Neural cell (in vitro differentiated cells): ENCODE measurements around the gene ENDOV.

ENCODE experiments used
- CTCF ChIP-seq: fragments of 450-650 bp; IDR thresholded peaks from 2 replicates; pipeline ENCODE4 v1.5.1; 2014; ENCODE audit warnings: antibody characterized with exemption, mild to moderate bottlenecking, moderate library complexity; ENCODE audit not compliant: poor library complexity, severe bottlenecking
- EP300 ChIP-seq: fragments of 450-650 bp; conservative IDR thresholded peaks from 2 replicates; pipeline ENCODE4 v1.6.1; 2014; ENCODE audit warnings: antibody characterized with exemption, mild to moderate bottlenecking, moderate library complexity; ENCODE audit not compliant: poor library complexity, severe bottlenecking
- RAD21 ChIP-seq: fragments of 450-650 bp; conservative IDR thresholded peaks from 2 replicates; pipeline ENCODE4 v1.6.1; 2014; ENCODE audit warnings: antibody characterized with exemption, mild to moderate bottlenecking, moderate library complexity
- TAF1 ChIP-seq: IDR thresholded peaks from 2 replicates; pipeline ENCODE4 v1.6.1; 2012; ENCODE audit warnings: low read depth

- TF ChIP-seq EP300 (no peak), CTCF (no peak), RAD21 (no peak), TAF1 (no peak)
Measured at GRCh38 chr17:80379348-80379747, 35.6 kb upstream of the ENDOV start.
